Measurements from ENCODE around the gene EPHA6. TPM values are rescaled to one million over a fixed set of nuclear protein-coding genes. Genes with fewer than 3 reads are reported as not detected.

EPHA6 gene
- total and polyA plus RNA-seq, 12 donors: 0.21 to 0.88 (median 0.59) TPM; not detected in 3

DNA sequence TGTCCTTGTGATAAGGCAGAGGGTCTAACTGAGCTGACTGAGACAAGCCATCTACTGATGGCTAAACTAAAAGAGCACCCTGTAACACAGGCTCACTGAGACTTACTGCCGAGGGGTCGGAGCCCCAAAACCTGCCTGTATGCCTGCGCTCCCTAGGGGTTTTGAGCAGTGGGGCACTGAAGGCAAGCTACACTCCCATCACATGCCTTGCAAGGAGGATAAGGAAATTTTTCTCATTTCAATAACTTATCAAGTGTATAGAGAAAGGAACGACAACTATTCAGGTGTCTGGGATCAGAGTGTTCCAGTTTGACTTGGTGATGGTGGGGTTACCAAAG is 292.2 kb downstream of the EPHA6 start:
- Histone ChIP-seq H3K36me3 (no peaks in the 10 kb centered on the region), H3K9me3 (peaks cover 0 to 3% (median 0%) of the 10 kb centered on the region in 11 donors), H3K4me1 (no peaks in the 10 kb centered on the region), H3K27me3 (no peaks in the 10 kb centered on the region), H3K4me3 (no peak overlapping the region), H3K27ac (no peak overlapping the region)
- TF ChIP-seq, protein P1, sequence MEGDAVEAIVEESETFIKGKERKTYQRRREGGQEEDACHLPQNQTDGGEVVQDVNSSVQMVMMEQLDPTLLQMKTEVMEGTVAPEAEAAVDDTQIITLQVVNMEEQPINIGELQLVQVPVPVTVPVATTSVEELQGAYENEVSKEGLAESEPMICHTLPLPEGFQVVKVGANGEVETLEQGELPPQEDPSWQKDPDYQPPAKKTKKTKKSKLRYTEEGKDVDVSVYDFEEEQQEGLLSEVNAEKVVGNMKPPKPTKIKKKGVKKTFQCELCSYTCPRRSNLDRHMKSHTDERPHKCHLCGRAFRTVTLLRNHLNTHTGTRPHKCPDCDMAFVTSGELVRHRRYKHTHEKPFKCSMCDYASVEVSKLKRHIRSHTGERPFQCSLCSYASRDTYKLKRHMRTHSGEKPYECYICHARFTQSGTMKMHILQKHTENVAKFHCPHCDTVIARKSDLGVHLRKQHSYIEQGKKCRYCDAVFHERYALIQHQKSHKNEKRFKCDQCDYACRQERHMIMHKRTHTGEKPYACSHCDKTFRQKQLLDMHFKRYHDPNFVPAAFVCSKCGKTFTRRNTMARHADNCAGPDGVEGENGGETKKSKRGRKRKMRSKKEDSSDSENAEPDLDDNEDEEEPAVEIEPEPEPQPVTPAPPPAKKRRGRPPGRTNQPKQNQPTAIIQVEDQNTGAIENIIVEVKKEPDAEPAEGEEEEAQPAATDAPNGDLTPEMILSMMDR (IDR thresholded peaks at IDR 0.05): no peak
- DNase-seq: no peak
- WGBS, 2 donors: 71 to 74% methylated on average over 4 of the region's 4 CpGs
- ATAC-seq: no peak
- intact Hi-C loops (cut with DNase I): no loop called here

DNA sequence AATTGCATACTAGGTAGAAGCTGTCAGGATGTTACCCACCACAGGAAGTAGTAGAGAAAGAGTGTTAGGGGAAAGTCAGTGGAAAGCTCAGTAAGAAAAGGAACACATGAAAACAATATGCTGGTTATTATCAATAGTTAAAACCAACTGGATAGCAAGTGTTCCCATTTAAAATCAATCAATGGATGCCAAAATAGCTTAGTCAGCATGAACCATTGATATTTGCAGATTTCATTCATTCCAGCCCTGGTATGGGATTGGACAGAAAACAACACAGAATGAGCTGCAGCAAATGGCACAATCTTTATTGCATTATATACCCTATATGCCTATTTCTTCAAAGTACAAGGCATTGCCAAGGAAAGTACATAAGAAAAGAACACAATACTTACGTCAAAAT is 293.7 kb downstream of the EPHA6 start:
- no peaks in the 10 kb centered on the region for H3K27me3 ChIP-seq
- no peaks in the 10 kb centered on the region for H3K36me3 ChIP-seq
- WGBS, 2 donors: 76 to 84% methylated on average over 1 of the region's 1 CpG
- TF ChIP-seq, protein P1 (IDR thresholded peaks at IDR 0.05): no peak
- no peak overlapping the region for H3K4me3 ChIP-seq
- H3K9me3 ChIP-seq: peaks cover 0 to 3% (median 0%) of the 10 kb centered on the region in 11 donors
- H3K27ac ChIP-seq: no peak overlapping the region
- H3K4me1 ChIP-seq: no peaks in the 10 kb centered on the region
- intact Hi-C loops (cut with DNase I): no loop called here
- DNase-seq: no peak
- ATAC-seq: no peak

DNA sequence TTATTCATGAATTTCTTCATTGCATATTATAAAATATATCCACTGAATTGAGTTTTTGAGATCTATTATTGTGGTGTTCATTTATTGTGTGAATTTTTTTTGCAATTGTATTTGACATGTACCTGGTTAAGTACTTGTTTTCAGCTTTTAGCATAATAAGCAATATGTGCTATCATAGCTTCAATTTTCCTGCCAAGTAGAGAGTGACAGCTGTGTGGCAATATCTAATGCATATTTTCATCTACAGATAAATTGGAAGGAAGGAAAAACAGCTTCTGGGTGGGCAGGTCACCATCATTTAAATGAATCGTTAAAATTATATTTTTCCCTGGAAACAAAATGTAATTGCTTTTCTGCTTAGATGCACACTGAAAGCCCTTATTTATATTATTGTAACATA is 296.9 kb downstream of the EPHA6 start:
- H3K27ac ChIP-seq: no peak overlapping the region
- no peaks in the 10 kb centered on the region for H3K36me3 ChIP-seq
- TF ChIP-seq, protein P1 (IDR thresholded peaks at IDR 0.05): no peak
- no peaks in the 10 kb centered on the region for H3K4me1 ChIP-seq
- 83 to 90% methylated on average over 1 of the region's 1 CpG for WGBS, 2 donors
- H3K4me3 ChIP-seq: no peak overlapping the region
- no peaks in the 10 kb centered on the region for H3K27me3 ChIP-seq
- no peak for ATAC-seq
- H3K9me3 ChIP-seq: no peaks in the 10 kb centered on the region
- DNase-seq: no peak
- intact Hi-C loops (cut with DNase I): no loop called here

DNA sequence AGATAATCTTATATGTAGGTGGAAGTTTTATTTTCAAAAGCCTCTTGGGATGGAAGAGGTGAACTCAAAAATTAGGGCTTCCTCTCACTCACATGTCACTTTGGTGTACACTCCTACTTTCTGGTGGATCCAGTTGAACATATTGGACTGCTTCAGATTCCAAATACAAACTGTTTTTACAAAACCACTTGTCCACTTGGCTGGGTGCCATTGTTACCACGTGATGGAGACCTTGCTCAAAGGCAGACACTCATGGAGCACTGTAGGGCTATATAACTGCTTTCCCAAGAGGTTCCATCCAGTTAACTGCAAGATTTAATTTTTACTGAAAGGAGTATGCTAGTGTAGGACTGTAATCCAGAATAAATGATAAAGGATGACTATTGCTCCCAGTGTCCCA is 307.0 kb downstream of the EPHA6 start:
- intact Hi-C loops (cut with DNase I): no loop called here

More for the DNA sequence above, 307.0 kb downstream of the EPHA6 start:
- Histone ChIP-seq H3K27ac (no peak overlapping the region), H3K27me3 (no peaks in the 10 kb centered on the region), H3K4me3 (no peak overlapping the region), H3K36me3 (no peaks in the 10 kb centered on the region), H3K9me3 (peaks cover 0 to 5% (median 0%) of the 10 kb centered on the region in 11 donors), H3K4me1 (no peaks in the 10 kb centered on the region)
- TF ChIP-seq, protein P1 (IDR thresholded peaks at IDR 0.05): no peak
- ATAC-seq (no peak), DNase-seq (no peak)
- WGBS, 2 donors: 15 to 32% methylated on average over 1 of the region's 1 CpG
